NCI-H446 treated with DMSO at 0.1 percent for 48 hours (cell line): Measurements from ENCODE around the gene C5orf22.
A peak's percentile ranks its signal among the peaks of the same experiment; 100 is the strongest.
"Not testable (repeated sequence)": the region's sequence is repeated elsewhere in the genome, so short reads cannot be mapped to it uniquely, and the experiment has no call there.

Source experiments
- DNase-seq: peaks from one replicate; lab custom pipeline; 2025; lab: John Stamatoyannopoulos, UW

Gene C5orf22

GRCh38 chr5:31554552-31554951 is 22.5 kb downstream of the C5orf22 start:
- DNase-seq = no peak

GRCh38 chr5:31556461-31556860 is 24.4 kb downstream of the C5orf22 start:
- no peak for DNase-seq

GRCh38 chr5:31559942-31560341 is 27.8 kb downstream of the C5orf22 start:
- DNase-seq = no peak

GRCh38 chr5:31561946-31562345 is 29.8 kb downstream of the C5orf22 start:
- DNase-seq = peak; percentile 81

- DNase-seq = no peak
Observed at GRCh38 chr5:31563216-31563615, 31.1 kb downstream of the C5orf22 start.

- DNase-seq = not testable (repeated sequence)
Observed at GRCh38 chr5:31566362-31566761, 34.3 kb downstream of the C5orf22 start.

GRCh38 chr5:31568302-31568835 is 36.3 kb downstream of the C5orf22 start:
- DNase-seq = no peak

GRCh38 chr5:31569068-31569467 is 37.0 kb downstream of the C5orf22 start:
- DNase-seq = no peak

GRCh38 chr5:31573494-31574142 is 41.5 kb downstream of the C5orf22 start:
- no peak for DNase-seq

- DNase-seq = no peak
Observed at GRCh38 chr5:31574772-31575171, 42.7 kb downstream of the C5orf22 start.

- DNase-seq = no peak
Observed at GRCh38 chr5:31577438-31577837, 45.3 kb downstream of the C5orf22 start.

GRCh38 chr5:31579558-31579957 is 47.5 kb downstream of the C5orf22 start:
- DNase-seq = no peak

- DNase-seq = peak; percentile 27
Observed at GRCh38 chr5:31581498-31582099, 49.5 kb downstream of the C5orf22 start.

GRCh38 chr5:31583129-31583528 is 51.0 kb downstream of the C5orf22 start:
- no peak for DNase-seq

GRCh38 chr5:31585166-31585894 is 53.2 kb downstream of the C5orf22 start:
- DNase-seq = no peak

- DNase-seq = no peak
Observed at GRCh38 chr5:31585895-31586270, 53.8 kb downstream of the C5orf22 start.

GRCh38 chr5:31587546-31587945 is 55.4 kb downstream of the C5orf22 start:
- DNase-seq = no peak

GRCh38 chr5:31593665-31594064 is 61.6 kb downstream of the C5orf22 start:
- DNase-seq = no peak

GRCh38 chr5:31596354-31596753 is 64.3 kb downstream of the C5orf22 start:
- DNase-seq = no peak

GRCh38 chr5:31598640-31599611 is 66.8 kb downstream of the C5orf22 start:
- no peak for DNase-seq

GRCh38 chr5:31602305-31602704 is 70.2 kb downstream of the C5orf22 start:
- not testable (repeated sequence) for DNase-seq

- DNase-seq = no peak
Observed at GRCh38 chr5:31604240-31604639, 72.1 kb downstream of the C5orf22 start.
